T-helper 2 cell treated with Interferon-gamma antibody and Interleukin-4, amounts not matched to agents 5 μg/mL and 100 μg/mL, for 36 hours (primary cell): Measurements from ENCODE around the gene METTL16.
"Not testable (repeated sequence)": the region's sequence is repeated elsewhere in the genome, so short reads cannot be mapped to it uniquely, and the experiment has no call there.

ENCODE experiments used
- DNase-seq: peaks from one replicate; pipeline ENCODE4 v3.0.0; 2021; ENCODE audit warnings: low spot score
- H3K27ac Mint-ChIP-seq: one replicate; pipeline ENCODE4 v1.8.0; 2021; ENCODE audit warnings: mild to moderate bottlenecking, mixed read lengths
- H3K27me3 Mint-ChIP-seq: one replicate; pipeline ENCODE4 v1.8.0; 2021; ENCODE audit warnings: low read depth, mixed read lengths
- H3K36me3 Mint-ChIP-seq: one replicate; pipeline ENCODE4 v1.8.0; 2021; ENCODE audit warnings: low read depth, mixed read lengths
- H3K4me1 Mint-ChIP-seq: one replicate; pipeline ENCODE4 v1.8.0; 2021; ENCODE audit warnings: low read depth, mixed read lengths
- H3K4me3 Mint-ChIP-seq: one replicate; pipeline ENCODE4 v1.8.0; 2022; ENCODE audit warnings: mild to moderate bottlenecking, moderate library complexity, mixed read lengths
- H3K9me3 Mint-ChIP-seq: one replicate; pipeline ENCODE4 v1.8.0; 2021; ENCODE audit warnings: mixed read lengths

The METTL16 gene

DNA sequence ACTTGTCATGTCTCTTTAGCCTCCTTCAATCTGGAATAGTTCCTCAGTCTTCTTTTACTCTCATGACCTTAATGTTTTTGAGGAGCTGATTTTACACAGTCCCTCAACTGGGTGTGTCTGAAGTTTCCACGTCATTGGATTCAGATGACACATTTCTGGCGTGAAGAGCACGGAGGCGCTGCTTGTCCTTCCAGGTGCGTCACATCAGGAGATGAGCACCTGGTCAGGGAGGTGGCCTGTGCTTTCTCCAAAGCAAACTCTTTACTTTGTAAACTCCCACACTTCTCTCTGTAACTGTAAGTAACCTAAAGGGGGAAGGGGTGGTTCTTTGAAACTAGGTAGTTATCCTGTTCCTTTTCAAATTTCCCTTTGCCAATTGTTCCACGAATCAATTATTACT lies 58.4 kb downstream of the METTL16 start:
- Mint-ChIP-seq H3K9me3 (no peaks in the 10 kb centered on the region), H3K4me3 (no peak overlapping the region), H3K4me1 (peaks cover 3% of the 10 kb centered on the region), H3K27ac (no peak overlapping the region), H3K36me3 (peaks cover 5% of the 10 kb centered on the region), H3K27me3 (no peaks in the 10 kb centered on the region)
- no peak for DNase-seq

DNA sequence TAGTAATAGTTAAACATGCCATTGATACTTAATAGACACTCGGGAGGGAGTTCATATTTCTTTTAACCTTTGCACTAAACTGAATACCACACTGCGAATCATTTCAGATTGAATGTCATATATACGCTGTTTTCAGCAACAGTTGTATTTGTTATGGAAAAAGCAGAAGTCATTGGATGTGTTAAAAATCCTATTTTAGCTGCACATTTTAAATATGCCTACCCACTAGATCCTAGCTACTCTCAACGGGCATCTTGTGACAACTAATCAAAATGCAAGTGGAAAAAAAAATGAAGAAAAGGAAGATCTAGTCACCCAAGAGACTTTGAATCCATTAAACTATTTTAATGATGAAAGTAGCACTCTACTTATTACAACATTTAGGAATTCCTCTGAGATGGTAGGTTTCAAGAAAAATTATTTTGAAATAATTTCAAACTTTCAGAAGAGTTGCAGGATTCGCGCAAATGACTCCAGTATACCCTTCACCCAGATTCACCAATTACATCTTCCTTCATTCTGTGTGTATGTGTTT lies 59.4 kb downstream of the METTL16 start:
- Mint-ChIP-seq H3K4me1 (peaks cover 3% of the 10 kb centered on the region), H3K9me3 (no peaks in the 10 kb centered on the region), H3K27ac (no peak overlapping the region), H3K36me3 (peaks cover 4% of the 10 kb centered on the region), H3K27me3 (no peaks in the 10 kb centered on the region), H3K4me3 (no peak overlapping the region)
- DNase-seq, result no peak

DNA sequence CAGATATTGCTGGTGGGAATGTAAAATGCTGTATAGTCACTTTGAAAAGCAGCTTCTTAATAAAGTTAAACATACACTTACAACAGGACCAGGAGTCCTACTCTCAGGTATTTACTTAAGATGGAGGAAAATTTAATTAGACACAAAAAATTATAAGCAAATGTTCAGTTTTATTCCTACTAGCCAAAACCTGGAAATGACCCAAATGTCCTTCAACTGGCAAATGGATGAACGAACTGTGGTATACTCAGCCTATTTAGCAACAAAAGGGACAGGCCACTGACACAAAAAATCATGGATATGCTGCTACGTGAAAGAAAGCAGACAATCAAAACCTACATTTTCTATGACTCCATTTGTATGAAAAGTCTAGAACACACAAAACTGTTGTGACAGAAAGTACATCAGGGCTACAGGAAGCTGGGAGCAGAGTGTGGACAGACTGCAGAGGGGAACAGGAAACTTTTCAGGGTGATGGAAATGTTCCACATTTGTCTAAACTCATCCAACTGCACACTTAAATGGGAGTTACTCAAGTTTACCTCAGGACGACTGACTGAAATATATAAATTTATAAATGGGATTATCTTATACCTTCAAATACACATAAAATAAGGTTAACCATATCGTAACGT lies 61.6 kb downstream of the METTL16 start:
- Mint-ChIP-seq H3K27ac (no peak overlapping the region), H3K27me3 (no peaks in the 10 kb centered on the region), H3K36me3 (peaks cover 11% of the 10 kb centered on the region), H3K4me3 (no peak overlapping the region), H3K4me1 (peaks cover 3% of the 10 kb centered on the region), H3K9me3 (peaks cover 6% of the 10 kb centered on the region)
- DNase-seq, result no peak

DNA sequence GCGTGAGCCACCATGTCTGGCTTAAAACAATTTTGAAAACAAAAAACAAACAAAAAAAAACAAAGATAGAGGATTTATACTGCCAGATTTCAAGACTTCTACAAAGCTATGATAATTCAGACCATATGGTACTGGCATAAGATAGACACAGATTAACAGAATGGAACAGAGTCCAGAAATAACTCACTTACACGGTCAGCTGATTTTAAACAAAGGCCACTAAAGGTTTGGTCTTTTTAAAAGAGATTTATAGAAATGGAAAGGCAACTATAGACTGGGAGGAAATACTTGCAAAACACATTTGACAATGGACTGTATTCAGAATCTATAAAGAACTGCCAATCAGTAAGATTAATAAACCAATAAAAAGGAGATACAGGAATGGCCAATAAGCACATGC lies 62.2 kb downstream of the METTL16 start:
- no peak overlapping the region for H3K4me3 Mint-ChIP-seq
- H3K27me3 Mint-ChIP-seq, result no peaks in the 10 kb centered on the region
- DNase-seq, result no peak
- peaks cover 6% of the 10 kb centered on the region for H3K9me3 Mint-ChIP-seq
- H3K4me1 Mint-ChIP-seq, result peaks cover 3% of the 10 kb centered on the region
- peaks cover 11% of the 10 kb centered on the region for H3K36me3 Mint-ChIP-seq
- H3K27ac Mint-ChIP-seq, result no peak overlapping the region

DNA sequence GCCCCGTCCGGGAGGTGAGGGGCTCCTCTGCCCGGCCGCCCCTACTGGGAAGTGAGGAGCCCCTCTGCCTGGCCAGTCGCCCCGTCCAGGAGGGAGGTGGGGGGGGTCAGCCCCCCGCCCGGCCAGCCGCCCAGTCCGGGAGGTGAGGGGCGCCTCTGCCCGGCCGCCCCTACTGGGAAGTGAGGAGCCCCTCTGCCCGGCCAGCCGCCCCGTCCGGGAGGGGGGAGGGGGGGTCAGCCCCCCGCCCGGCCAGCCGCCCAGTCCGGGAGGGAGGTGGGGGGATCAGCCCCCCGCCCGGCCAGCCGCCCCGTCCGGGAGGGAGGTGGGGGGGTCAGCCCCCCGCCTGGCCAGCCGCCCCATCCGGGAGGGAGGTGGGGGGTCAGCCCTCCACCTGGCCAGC lies 64.2 kb downstream of the METTL16 start:
- not testable (repeated sequence) for H3K4me1 Mint-ChIP-seq, H3K4me3 Mint-ChIP-seq, H3K36me3 Mint-ChIP-seq, DNase-seq, H3K9me3 Mint-ChIP-seq, H3K27ac Mint-ChIP-seq, H3K27me3 Mint-ChIP-seq

DNA sequence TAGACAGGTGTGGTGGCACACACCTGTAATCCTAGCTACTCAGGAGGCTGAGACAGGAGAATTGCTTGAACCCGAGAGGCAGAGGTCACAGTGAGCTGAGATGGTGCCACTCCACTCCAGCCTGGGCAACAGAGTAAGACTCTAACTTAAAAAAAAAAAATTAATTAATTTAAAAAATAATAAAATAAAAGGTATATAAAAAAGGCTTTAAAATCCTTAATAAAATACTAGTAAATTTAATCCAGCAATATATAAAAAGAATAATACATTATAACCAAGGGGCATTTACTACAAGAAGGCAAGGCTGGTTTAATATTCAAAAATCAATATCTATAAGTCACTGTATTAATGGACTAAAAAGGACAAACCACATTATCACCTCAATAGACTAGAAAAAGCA lies 66.0 kb downstream of the METTL16 start:
- Mint-ChIP-seq H3K27ac (no peak overlapping the region), H3K4me1 (peaks cover 3% of the 10 kb centered on the region), H3K4me3 (no peak overlapping the region), H3K9me3 (peaks cover 6% of the 10 kb centered on the region), H3K36me3 (peaks cover 16% of the 10 kb centered on the region), H3K27me3 (no peaks in the 10 kb centered on the region)
- no peak for DNase-seq

DNA sequence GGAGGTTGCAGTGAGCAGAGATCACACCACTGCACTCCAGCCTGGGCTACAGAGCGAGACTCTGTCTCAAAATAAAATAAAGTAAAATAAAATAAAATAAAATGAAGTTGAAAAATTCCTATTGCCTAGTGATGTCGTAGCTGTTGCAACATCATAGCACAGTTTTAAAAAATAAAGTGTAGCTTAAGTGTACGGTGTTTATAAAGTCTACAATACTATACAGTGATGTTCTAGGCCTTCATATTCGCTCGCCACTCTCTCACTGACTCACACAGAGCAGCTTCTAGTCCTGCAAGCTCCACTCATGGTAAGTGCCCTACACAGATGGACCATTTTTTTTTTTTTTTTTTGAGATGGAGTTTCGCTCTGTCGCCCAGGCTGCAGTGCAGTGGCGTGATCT lies 67.3 kb downstream of the METTL16 start:
- peaks cover 19% of the 10 kb centered on the region for H3K36me3 Mint-ChIP-seq
- no peak for DNase-seq
- no peak overlapping the region for H3K4me3 Mint-ChIP-seq
- no peak overlapping the region for H3K27ac Mint-ChIP-seq
- peaks cover 6% of the 10 kb centered on the region for H3K9me3 Mint-ChIP-seq
- H3K27me3 Mint-ChIP-seq, result no peaks in the 10 kb centered on the region
- H3K4me1 Mint-ChIP-seq, result no peaks in the 10 kb centered on the region

DNA sequence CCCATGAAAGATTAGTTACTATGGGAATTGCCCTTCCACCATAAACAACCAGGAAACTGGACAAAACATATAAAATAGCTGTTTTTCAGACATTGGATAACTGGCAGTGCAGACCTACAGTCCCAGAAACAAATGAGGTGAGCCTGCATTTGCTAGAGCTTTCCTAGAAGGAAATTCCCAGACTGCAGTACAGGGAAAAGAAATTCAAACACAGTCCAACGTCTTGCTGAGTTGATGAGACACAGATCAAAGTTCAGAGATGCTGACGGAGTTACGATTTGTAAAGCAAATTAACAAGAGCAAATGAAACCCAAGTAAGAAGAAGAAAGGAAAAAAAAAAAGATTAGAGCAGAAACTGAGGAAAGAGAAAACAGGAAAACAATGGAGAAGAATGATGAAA lies 69.5 kb downstream of the METTL16 start:
- Mint-ChIP-seq H3K9me3 (peaks cover 6% of the 10 kb centered on the region), H3K36me3 (peaks cover 27% of the 10 kb centered on the region), H3K27ac (no peak overlapping the region), H3K27me3 (no peaks in the 10 kb centered on the region), H3K4me1 (no peaks in the 10 kb centered on the region), H3K4me3 (no peak overlapping the region)
- no peak for DNase-seq

DNA sequence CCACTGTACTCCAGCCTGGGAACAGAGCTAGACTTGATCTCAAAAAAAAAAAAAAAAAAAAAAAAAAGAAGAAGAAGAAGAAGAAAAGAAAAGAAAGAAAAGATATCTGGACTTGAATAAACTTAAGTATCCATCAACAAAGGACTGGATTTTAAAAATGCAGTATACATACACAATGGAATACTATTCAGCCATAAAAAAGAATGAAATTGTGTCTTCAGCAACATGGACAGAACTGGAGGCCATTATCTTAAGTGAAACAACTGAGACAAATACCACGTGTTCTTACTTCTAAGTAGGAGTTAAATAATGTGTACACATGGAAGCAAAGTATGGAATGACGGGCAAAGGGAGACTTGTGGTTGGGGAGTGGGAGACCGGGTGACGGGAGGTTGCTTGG lies 70.8 kb downstream of the METTL16 start:
- Mint-ChIP-seq H3K36me3 (peaks cover 29% of the 10 kb centered on the region), H3K9me3 (peaks cover 2% of the 10 kb centered on the region), H3K4me1 (no peaks in the 10 kb centered on the region), H3K4me3 (no peak overlapping the region), H3K27ac (no peak overlapping the region), H3K27me3 (no peaks in the 10 kb centered on the region)
- DNase-seq, result no peak

DNA sequence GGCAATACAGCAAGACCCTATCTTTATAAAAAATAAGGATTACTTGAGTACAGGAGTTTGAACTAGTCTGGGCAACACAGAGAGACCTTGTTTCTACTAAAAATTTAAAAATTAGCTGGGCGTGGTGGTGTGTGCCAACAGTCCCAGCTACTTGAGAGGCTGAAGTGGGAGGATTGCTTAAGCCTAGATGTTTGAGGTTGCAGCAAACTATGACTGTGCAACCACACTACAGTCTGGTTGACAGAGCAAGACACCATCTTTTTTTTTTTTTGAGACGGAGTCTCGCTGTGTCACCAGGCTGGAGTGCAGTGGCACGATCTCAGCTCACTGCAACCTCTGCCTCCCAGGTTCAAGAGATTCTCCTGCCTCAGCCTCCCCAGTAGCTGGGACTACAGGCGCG lies 71.7 kb downstream of the METTL16 start:
- peaks cover 29% of the 10 kb centered on the region for H3K36me3 Mint-ChIP-seq
- H3K4me1 Mint-ChIP-seq, H3K9me3 Mint-ChIP-seq, H3K27me3 Mint-ChIP-seq, H3K4me3 Mint-ChIP-seq, H3K27ac Mint-ChIP-seq, DNase-seq: not testable (repeated sequence)

DNA sequence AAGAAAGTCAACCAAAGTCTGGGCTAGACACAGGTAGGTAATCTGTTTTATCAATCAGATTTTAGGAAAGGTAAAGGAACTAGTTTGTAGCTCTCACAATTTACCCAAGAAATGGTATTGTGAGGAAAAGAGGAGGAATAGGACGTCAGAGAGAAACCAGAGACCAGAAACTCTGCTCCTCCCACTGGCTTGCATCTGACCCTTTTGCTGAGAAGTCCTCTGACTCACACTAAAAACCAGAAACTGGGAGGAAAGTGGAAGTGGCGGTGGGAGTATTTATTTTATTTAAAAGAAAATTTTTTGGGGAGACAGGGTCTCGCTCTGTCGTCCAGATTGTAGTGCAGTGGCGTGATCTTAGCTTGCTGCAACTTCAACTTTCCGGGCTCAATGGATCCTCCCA lies 72.9 kb downstream of the METTL16 start:
- H3K4me1 Mint-ChIP-seq, result no peaks in the 10 kb centered on the region
- H3K27ac Mint-ChIP-seq, result no peak overlapping the region
- H3K9me3 Mint-ChIP-seq, result no peaks in the 10 kb centered on the region
- H3K27me3 Mint-ChIP-seq, result no peaks in the 10 kb centered on the region
- no peak for DNase-seq
- peaks cover 33% of the 10 kb centered on the region for H3K36me3 Mint-ChIP-seq
- H3K4me3 Mint-ChIP-seq, result no peak overlapping the region

DNA sequence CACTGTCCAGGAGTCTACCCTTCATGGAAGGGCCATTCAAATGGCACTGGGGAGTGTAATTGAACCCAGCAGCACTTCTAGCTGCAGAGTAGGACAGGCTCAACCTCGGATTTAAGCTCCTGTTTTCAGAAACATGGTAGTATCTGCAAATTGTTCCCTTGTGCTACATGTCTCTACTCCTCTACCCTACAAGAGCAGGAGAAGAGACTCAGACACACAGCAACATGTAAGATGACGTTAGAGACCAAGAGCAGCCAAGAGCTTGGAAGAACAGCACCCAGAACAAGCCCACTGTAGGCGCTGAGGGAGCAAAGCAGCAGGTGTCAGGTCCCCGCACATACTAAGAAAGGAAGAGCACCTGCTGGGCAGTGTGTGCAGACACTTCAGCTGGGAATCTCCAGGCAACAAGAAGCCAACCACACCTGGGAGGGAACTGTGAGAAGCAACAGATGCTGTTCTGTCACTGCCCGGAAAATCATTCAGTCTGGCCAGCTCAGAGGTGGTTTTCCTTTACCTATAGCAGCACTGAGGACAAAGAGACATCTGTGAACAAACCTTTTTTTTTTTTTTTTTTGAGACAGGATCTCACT lies 75.3 kb downstream of the METTL16 start:
- Mint-ChIP-seq H3K4me1 (no peaks in the 10 kb centered on the region), H3K4me3 (no peak overlapping the region), H3K27me3 (no peaks in the 10 kb centered on the region), H3K36me3 (peaks cover 32% of the 10 kb centered on the region), H3K9me3 (no peaks in the 10 kb centered on the region), H3K27ac (no peak overlapping the region)
- no peak for DNase-seq

DNA sequence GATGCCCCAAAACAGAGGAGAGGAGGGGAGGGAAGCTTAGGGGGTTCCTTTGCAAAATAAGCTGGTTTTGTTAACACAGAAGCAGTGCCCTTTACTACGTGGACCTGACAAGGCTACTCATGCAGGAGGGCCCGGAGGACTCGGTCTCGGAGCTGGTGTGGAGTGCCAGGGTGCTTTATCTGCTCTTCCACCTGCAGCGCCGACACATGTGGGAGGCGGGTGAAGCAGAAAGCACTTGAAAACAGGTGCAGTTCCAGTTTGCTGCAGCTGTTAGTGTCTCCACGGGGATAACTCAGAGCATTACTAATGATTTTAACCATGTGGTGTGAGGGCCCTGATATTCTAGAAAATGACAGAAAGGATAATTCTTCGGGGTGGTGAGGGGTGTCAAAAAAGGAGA lies 75.8 kb downstream of the METTL16 start:
- H3K27ac Mint-ChIP-seq, result peak overlapping the region; percentile 15
- H3K9me3 Mint-ChIP-seq, result no peaks in the 10 kb centered on the region
- peaks cover 26% of the 10 kb centered on the region for H3K36me3 Mint-ChIP-seq
- no peaks in the 10 kb centered on the region for H3K27me3 Mint-ChIP-seq
- no peaks in the 10 kb centered on the region for H3K4me1 Mint-ChIP-seq
- H3K4me3 Mint-ChIP-seq, result no peak overlapping the region
- DNase-seq, result no peak

DNA sequence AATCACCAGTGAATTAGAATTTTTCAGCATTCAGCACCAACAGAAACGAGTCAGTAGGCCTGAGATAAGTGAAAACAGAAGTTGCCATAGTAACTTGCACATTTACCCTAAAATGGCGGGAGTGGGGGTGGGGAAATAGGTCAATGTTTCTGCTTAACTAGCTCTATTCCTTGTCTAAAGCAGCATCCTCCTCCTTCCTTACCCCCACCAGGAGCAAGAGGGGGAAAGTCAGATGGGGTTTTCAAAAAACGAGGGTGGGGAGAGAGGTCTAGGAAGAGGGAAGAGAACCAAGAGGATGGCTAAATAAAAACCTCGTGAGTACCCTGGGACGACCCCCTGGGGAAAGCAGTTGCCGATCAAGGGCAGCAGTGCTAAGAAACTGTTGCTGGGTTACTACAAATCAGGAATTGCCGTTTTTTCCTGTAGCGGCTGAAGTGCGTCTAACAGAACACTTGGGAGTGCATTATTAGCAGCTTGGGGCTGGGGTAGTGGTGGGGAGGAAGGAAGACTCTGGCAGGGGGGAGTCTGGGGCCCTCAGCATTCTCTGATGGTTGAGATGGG lies 76.4 kb downstream of the METTL16 start:
- H3K9me3 Mint-ChIP-seq, result no peaks in the 10 kb centered on the region
- no peak overlapping the region for H3K27ac Mint-ChIP-seq
- H3K4me1 Mint-ChIP-seq, result no peaks in the 10 kb centered on the region
- no peaks in the 10 kb centered on the region for H3K27me3 Mint-ChIP-seq
- no peak for DNase-seq
- peaks cover 22% of the 10 kb centered on the region for H3K36me3 Mint-ChIP-seq
- no peak overlapping the region for H3K4me3 Mint-ChIP-seq
